OCI-LY7 (cell line): Measurements from ENCODE around the gene HOXC6. TPM values are rescaled to one million over a fixed set of nuclear protein-coding genes. Genes with fewer than 3 reads are reported as not detected.
A peak's percentile ranks its signal among the peaks of the same experiment; 100 is the strongest.

Experiments
- BruUV-seq: library from RNA; stranded (reverse); fragments of 400-500 nt; replicated peaks from 2 replicates; lab custom pipeline; 2021; lab: Mats Ljungman, UMichigan
- CTCF ChIA-PET: fragments of 300-600 bp; sonication (Branson Sonifier 250); formaldehyde crosslinking; loops from one replicate; lab custom pipeline; 2022; ENCODE audit warnings: antibody characterized with exemption; ENCODE audit not compliant: unreplicated experiment; lab: Charles Lee
- POLR2A ChIA-PET: fragments of 300-600 bp; sonication (Branson Sonifier 250); formaldehyde crosslinking; loops from one replicate; lab custom pipeline; 2022; ENCODE audit warnings: antibody characterized with exemption; lab: Charles Lee
- DNase-seq: peaks from one replicate; pipeline ENCODE4 v3.0.0-alpha.2; 2015; ENCODE audit warnings: low spot score
- H2AFZ ChIP-seq: fragments of 200-600 bp; sonication (generic), shearing (Covaris generic); 2 replicates; pipeline ENCODE4 v1.6.1; 2014; ENCODE audit warnings: mild to moderate bottlenecking, antibody characterized with exemption, low read length, moderate library complexity
- H3K27ac ChIP-seq: fragments of 200-600 bp; sonication (generic); 2 replicates; pipeline ENCODE4 v1.5.1; 2014; ENCODE audit warnings: mixed run types, low read depth, mild to moderate bottlenecking, moderate library complexity, low read length, inconsistent platforms; ENCODE audit not compliant: poor library complexity, severe bottlenecking
- H3K36me3 ChIP-seq: fragments of 200-600 bp; sonication (generic); 2 replicates; pipeline ENCODE4 v1.6.1; 2014; ENCODE audit warnings: mild to moderate bottlenecking, antibody characterized with exemption, low read length, moderate library complexity, mixed read lengths; ENCODE audit not compliant: insufficient read depth
- H3K4me1 ChIP-seq: fragments of 200-600 bp; sonication (generic); 2 replicates; pipeline ENCODE4 v1.5.1; 2014; ENCODE audit warnings: mild to moderate bottlenecking, low read length; ENCODE audit not compliant: insufficient read depth, poor library complexity, severe bottlenecking
- H3K4me2 ChIP-seq: fragments of 200-600 bp; sonication (generic); 2 replicates; pipeline ENCODE4 v1.6.1; 2014; ENCODE audit warnings: mild to moderate bottlenecking, low read length
- H3K4me3 ChIP-seq: fragments of 200-600 bp; sonication (generic); 2 replicates; pipeline ENCODE4 v1.5.1; 2014; ENCODE audit warnings: mild to moderate bottlenecking, low read depth, low read length; ENCODE audit not compliant: poor library complexity, severe bottlenecking
- H3K79me2 ChIP-seq: fragments of 200-600 bp; sonication (generic); 2 replicates; pipeline ENCODE4 v1.6.1; 2016; ENCODE audit warnings: low read depth, mild to moderate bottlenecking, low read length, moderate library complexity, mixed read lengths; ENCODE audit not compliant: insufficient read depth
- H3K9me2 ChIP-seq: fragments of 200-600 bp; sonication (generic); 2 replicates; pipeline ENCODE4 v1.6.1; 2016; ENCODE audit warnings: mild to moderate bottlenecking, low read length, mixed read lengths; ENCODE audit not compliant: insufficient read depth
- H3K9me3 ChIP-seq: fragments of 200-600 bp; sonication (generic); 2 replicates; pipeline ENCODE4 v1.6.1; 2014; ENCODE audit warnings: mild to moderate bottlenecking, mixed run types, low read length, mixed read lengths
- H4K20me1 ChIP-seq: fragments of 200-600 bp; sonication (generic); 2 replicates; pipeline ENCODE4 v1.6.1; 2014; ENCODE audit warnings: mild to moderate bottlenecking, antibody characterized with exemption, low read length, moderate library complexity, mixed read lengths; ENCODE audit not compliant: insufficient read depth
- CTCF ChIP-seq: fragments of 200-600 bp; sonication (generic); conservative IDR thresholded peaks from 2 replicates; pipeline ENCODE4 v1.5.1; 2014; ENCODE audit warnings: mild to moderate bottlenecking, antibody characterized with exemption, low read length, moderate library complexity, mixed read lengths
- EZH2phosphoT487 ChIP-seq: fragments of 200-600 bp; sonication (generic); IDR thresholded peaks from 2 replicates; pipeline ENCODE4 v1.6.1; 2018; ENCODE audit warnings: low read depth, borderline replicate concordance, mild to moderate bottlenecking, mixed run types, antibody characterized with exemption, low read length, moderate library complexity, mixed read lengths
- intact Hi-C: fragments of 100-400 bp; cut with micrococcal nuclease; formaldehyde crosslinking; loops from one replicate; pipeline ENCODE4 v1.10.0; 2022; ENCODE audit not compliant: unreplicated experiment
- total RNA-seq, 2 experiments: library from RNA; depleted of rRNA in 1 of 2; stranded (reverse); fragments of >200 nt in 1 of 2; shearing (Covaris generic) in 1 of 2; gene quantifications; 2 replicates each; pipeline ENCODE4 v1.2.3, GENCODE V29; 2014 to 2022

HOXC6 gene
- total RNA-seq, 2 experiments from 2014 or later, result 0.92 to 2.7 TPM

GRCh38 chr12:54044425-54045103 lies 16.3 kb downstream of the HOXC6 start:
- intact Hi-C loops, result no loop called here
- ChIA-PET POLR2A (interaction anchor here (2.5 to 2.8 kb wide), 2 partner anchors 9 to 27 kb away, joined by 8 to 32 read pairs; partner anchors contain the start of gene HOXC4), CTCF (interaction anchor here (0.5 kb wide), 1 partner anchor 34 kb away, joined by 7 read pairs; no protein-coding TSS in a partner anchor)
- H3K36me3 ChIP-seq, result no peaks in the 10 kb centered on the region
- H3K4me3 ChIP-seq, result no peak overlapping the region
- H3K4me2 ChIP-seq, result peak overlapping the region; percentile 57
- H3K4me1 ChIP-seq, result peaks cover 31% of the 10 kb centered on the region
- H3K79me2 ChIP-seq, result no peaks in the 10 kb centered on the region
- H3K9me3 ChIP-seq, result no peaks in the 10 kb centered on the region
- TF ChIP-seq EZH2phosphoT487, result no peak
- TF ChIP-seq CTCF, result no peak
- BruUV-seq, result no TSS peak
- H3K9me2 ChIP-seq, result no peaks in the 10 kb centered on the region
- peak overlapping the region; percentile 21 for H3K27ac ChIP-seq
- peak overlapping the region; percentile 38; the same call in 1 of the 2 replicates for H2AFZ ChIP-seq
- no peak for DNase-seq
- H4K20me1 ChIP-seq, result no peaks in the 10 kb centered on the region

- BruUV-seq, result no TSS peak
- Histone ChIP-seq H2AFZ (no peak overlapping the region), H3K4me3 (no peak overlapping the region), H3K4me1 (peaks cover 23% of the 10 kb centered on the region), H3K27ac (no peak overlapping the region), H4K20me1 (no peaks in the 10 kb centered on the region), H3K79me2 (no peaks in the 10 kb centered on the region), H3K9me2 (no peaks in the 10 kb centered on the region), H3K36me3 (no peaks in the 10 kb centered on the region), H3K4me2 (no peak overlapping the region), H3K9me3 (no peaks in the 10 kb centered on the region)
- CTCF ChIA-PET, result interaction anchor here (0.5 kb wide), 1 partner anchor 33 kb away, joined by 7 read pairs; no protein-coding TSS in a partner anchor
- POLR2A ChIA-PET, result interaction anchor here (2.5 to 2.8 kb wide), 2 partner anchors 8 to 28 kb away, joined by 8 to 32 read pairs; partner anchors contain the start of gene HOXC4
- DNase-seq, result no peak
- intact Hi-C loops, result no loop called here
- no peak for TF ChIP-seq EZH2phosphoT487
- TF ChIP-seq CTCF, result no peak
These were observed 17.2 kb downstream of the HOXC6 start for GRCh38 chr12:54045401-54045800.
